Left kidney (tissue), 2 donors: ENCODE measurements around the gene CEP250. TPM values are rescaled to one million over a fixed set of nuclear protein-coding genes. Genes with fewer than 3 reads are reported as not detected.
"Not testable (repeated sequence)": the region's sequence is repeated elsewhere in the genome, so short reads cannot be mapped to it uniquely, and the experiment has no call there.

Experiments used
- DNase-seq: peaks from one replicate; pipeline ENCODE4 v3.0.0-alpha.2; 2013
- polyA plus RNA-seq: library from polyadenylated mRNA; unstranded; fragments of 120-200 nt; gene quantifications from one replicate; pipeline ENCODE4 v1.2.1, GENCODE V29; 2013; ENCODE audit not compliant: insufficient read length

The CEP250 gene
- polyA plus RNA-seq, 1 donor: 66.0 TPM

DNA sequence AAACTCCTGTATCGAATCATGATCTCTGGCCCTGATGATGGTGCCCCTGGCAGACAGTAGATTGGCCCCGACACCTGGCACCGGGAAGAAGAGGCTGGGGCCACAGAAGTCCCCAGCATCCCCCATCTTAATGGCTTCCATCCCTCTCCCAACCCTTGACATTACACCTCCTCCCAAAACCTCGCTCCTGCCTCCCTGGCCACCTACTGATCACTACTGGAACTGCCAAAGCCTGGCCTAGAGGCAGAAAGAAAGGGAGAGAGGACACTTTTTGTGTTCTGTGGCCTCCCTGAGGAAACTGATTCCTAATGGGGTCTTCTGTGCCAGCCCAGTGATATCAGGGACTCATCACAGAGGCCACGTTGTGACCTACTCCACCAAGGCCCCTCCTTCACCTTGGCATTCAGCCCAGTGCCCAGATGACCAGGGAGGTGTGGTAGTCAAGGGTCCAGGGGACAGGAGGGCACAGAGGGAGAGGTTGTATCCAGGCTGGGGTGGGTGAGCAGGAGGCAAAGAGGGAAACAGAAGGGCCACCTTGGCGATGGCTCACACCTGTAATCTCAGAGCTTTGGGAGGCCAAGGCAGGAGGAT lies 68.0 kb downstream of the CEP250 start:
- DNase-seq: no peak

DNA sequence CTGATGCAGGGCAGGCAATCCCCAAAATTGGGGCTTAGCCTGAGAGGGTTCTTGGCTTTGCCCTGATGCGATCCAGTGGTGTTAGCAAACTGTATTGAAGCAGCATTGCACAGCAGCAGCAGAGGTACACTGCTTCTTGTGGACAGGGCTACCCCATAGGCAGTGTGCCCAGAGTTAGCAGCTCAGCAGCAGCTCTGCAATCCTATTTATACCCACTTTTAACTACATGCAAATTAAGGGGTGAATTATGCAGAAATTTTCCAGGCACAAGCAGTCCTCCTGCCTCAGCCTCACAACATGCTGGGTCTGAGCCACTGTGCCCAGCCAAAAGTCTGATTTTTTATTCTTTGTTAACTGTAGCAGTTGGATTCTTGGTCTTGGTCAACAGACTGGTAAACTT lies 70.2 kb downstream of the CEP250 start:
- DNase-seq: no peak

DNA sequence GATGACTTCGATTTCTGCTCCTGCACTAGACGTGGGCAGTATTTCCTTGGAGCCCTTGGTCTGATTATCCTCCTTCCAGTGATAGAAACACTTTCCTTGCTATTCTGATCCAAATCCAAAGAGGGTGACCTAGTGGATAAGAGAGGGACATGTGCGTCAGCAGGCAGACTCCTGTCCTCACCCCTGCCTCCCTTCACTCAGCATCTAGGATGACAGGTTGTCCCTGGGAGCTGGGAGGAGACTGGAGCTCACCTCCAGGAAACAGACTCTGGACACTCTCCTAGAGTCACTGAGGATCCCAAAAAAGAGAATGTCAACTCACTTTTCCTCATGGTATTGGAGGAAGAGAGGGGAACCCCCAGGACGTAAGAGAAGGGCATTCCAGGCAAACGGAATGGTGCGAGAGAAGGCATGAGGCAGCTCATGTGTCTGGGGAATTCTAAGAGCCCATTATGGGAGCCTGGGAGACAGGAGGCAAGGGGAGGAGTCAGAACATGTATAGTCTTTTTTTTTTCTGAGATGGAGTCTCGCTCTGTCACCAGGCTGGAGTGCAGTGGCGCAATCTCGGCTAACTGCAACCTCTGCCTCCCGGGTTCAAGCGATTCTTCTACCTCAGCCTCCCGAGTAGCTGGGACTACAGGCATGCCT lies 71.8 kb downstream of the CEP250 start:
- no peak for DNase-seq

DNA sequence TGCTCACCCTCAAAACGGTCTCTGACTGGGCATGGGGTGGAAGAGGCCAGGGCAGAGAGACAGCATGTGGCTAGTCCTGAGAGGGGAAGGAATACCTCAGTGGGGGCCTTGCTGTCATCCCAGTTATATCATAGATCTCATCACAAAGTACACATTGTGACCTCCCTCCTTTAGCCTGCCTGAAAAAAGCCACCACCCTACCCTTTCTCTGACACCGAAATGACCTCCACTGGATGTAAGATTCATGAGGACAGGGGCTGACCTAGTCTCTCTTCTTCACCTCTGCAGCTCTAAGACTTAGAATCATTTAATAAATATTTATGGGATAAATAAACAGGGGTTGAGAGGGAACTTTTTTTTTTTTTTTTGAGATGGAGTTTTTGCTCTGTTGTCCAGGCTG lies 74.2 kb downstream of the CEP250 start, which contains the start of gene C20orf173:
C20orf173 (minus strand) TSS at position 101 of the 400 bp plus-strand sequence. CDS start 279 bp downstream, outside the sequence.
- no peak for DNase-seq

DNA sequence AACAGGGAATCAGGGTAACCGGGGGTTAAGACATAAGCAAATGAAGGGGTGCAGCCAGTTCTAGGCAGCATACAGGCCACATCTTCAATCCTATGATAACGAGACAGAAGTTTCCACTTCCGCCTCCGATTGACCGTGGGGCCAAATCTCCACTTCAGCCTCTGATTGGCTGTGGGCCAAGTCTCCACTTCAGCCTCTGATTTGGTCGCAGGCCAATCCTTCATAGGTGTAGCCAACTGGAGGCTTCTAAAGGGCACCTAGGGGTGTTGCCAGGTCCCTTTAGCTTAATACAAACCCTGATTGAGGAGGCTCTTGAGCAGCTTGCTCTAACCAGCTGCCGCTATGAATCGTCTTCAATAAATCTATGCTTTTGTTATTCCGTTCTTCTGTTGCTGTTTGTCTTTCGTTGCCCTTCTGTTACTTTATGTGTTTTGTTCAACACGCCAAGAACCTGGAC lies 84.4 kb downstream of the CEP250 start:
- DNase-seq: peak; percentile 27

DNA sequence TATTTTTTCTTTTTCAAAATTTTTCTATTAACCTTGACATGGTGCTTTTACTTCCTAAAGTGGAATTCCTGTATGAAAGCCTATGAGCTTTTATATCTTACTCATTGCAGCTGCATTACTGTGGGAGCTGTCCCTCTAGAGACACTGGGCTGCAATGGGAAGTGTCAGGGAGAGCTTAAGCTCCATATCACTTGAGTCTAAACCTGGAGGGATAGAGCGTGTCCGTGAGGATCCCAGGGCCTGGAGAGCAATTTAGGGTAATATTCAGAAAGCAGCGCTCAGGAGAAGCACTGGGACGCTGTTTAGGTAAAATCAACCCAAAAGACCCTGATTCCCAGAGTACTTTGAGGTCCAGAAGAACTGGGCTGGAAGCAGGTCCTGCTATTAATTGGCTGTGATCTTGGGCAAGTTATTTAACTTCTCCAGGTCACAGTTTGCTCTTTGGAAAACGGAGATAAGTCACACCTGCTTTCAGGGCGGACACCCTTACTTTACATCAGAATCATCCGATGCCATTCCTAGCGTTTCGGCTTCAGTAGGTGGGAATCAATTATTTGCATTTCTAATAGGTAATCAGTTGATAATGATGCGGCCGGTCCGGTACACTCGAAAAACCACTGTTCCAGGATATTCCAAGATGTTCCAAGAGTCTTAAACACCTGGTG lies 85.9 kb downstream of the CEP250 start:
- no peak for DNase-seq

DNA sequence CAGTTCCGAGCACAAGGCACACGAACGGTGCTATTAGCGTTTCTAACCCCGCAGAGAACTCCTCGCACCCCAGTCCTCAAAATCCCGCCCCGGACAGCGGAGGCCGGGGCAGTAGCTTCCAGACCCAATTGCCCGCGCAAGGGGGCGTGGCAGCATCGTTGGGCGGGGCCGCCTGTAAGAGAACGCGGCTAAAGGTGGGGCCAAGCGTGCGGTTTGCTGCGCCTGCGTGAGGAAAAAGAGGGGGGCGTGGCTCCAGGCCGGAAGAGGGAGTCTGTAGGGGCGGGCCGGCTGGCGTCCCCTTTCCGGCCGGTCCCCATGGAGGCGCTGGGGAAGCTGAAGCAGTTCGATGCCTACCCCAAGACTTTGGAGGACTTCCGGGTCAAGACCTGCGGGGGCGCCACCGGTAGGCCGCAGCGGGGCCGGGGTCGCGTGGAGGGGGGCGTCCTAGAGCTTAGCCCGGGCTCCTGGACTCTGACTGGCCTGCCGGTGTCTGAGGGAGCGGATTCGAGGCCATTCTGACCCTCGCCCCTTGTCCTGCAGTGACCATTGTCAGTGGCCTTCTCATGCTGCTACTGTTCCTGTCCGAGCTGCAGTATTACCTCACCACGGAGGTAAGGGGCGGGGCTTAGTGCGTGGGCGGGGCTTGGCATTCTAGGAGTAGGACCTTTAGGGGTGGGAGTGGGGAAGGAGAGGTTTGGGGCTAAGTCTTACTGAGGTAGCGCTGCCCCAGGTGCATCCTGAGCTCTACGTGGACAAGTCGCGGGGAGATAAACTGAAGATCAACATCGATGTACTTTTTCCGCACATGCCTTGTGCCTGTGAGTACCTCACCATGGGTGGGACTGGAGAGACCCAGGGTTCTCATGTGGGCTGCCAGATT lies 86.6 kb downstream of the CEP250 start, which contains the start of gene ERGIC3:
ERGIC3 (plus strand) TSS at position 296 of the 880 bp plus-strand sequence; CDS start at position 316, 20 bp downstream.
- peak; percentile 95 for DNase-seq

DNA sequence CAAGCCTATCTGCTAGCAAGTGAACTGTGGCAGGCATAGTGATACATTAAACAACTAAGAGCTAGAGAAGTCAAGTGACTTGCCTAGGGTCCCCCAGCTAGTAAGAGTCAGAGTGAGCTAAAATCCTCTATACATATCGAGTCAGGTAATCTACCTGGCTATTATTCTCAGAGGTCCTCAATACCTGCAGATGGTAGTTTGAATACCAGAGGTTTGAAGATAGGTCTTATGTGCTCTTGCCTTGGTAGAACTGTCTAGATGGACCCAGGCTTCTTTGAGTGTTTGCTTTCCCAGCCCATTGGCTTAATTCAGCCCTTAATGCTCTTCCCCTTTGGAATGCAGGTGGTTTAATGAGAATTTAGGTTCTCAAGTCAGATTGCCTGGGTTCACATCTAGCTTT lies 87.6 kb downstream of the CEP250 start:
- no peak for DNase-seq

DNA sequence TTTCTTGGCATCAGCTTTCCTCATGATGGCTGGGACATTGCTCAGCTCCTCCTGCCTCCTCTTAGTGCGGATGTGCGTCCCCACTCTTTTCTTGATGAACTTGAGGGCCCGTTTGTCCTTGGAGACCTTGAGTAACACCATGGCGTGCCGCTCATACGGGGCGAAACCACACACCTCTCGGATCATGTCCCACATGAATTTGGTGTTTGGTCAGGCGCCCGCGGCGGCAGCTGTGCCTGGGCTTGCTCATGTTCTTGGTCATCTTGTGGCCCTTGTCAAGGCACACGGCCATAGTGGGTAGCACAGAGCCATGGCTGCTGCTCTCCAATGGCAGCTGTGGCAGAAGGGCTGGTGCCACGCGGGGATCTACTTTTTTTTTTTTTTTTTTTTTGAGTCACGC lies 89.0 kb downstream of the CEP250 start:
- DNase-seq: no peak

DNA sequence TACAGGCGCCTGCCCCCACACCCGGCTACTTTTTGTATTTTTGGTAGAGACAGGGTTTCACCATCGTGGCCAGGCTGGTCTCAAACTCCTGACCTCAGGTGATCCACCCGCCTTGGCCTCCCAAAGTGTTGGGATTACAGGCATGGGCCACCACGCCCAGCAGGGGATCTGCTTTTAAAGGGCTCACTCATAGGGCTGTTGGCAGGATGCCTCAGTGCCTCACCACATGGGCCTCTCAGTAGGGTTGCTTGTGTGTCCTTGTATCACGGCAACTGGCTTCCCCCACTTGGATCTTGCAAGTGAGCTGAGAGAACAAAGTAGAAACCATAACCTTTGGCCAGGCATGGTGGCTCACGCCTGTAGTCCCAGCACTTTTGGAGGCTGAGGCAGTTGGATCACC lies 89.5 kb downstream of the CEP250 start:
- DNase-seq: not testable (repeated sequence)

DNA sequence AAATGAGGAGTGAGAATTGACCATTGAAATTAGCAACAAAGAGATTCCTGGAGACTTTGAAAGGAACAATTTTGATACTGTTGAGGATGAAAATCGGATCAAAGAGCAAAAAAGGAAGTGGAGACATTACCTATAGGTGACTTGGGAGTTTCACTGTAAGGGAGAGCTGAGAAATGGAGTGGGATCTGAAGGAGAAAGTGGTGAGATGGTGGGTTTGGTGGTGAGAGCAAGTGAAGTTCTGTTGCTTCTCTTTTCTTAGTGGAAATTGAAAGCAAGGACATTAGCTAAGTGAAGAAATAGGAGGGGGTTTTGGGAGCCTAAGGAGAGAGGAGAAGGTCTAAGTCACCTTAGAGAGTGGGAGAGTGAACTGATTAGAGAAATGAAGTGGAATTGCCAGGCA lies 90.7 kb downstream of the CEP250 start:
- DNase-seq: no peak

DNA sequence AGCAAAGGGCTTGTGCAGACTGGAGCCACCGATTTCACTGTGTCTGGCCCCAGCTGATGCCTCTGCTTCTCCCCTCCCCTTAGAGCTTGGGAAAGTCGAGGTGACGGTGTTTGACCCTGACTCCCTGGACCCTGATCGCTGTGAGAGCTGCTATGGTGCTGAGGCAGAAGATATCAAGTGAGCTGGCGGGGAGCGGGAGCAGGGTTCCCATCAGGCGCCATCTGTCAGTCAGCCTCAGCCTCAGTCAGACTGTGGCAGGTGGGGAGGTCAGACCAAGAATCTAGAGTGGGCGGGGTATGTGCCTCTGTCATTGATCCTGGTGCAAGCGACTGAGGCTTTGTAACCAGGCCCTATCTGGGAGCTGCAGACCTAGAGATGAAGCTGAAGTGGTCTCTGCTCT lies 91.9 kb downstream of the CEP250 start:
- no peak for DNase-seq

DNA sequence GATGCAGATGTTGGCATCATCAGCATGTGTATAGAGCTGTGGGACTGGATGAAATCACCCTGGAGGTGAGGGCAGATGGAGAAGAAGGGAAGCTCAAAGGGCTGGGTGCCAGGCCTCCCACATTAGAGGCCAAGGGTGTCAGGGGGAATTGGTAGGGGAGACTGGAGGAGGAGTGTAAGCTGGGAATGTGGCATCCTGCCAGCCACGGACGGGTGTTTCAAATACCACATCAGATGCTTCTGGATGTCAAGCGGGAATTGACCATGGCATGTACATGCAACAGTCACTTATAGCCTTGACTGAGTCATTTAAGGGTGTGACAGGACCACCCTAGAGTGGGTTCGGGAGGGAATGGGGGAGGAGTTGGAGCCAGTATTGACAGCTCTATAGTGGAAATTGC lies 96.1 kb downstream of the CEP250 start:
- no peak for DNase-seq

DNA sequence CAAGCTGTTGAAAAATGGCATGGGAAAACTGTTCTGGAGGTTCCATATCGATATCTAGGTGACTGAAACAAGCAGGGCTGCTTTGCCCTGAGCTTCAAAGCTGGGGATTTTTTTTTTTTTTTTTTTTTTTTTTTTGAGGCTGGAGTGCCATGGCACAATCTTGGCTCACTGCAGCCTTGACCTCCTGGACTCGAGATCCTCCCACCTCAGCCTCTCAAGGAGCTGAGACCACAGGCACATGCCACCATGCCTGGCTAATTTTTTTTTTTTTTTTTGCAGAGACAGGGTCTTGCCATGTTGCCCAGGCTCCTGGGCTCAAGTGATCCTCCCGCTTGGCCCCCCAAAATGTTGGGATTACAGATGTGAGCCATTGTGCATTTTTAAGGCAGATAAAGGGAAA lies 97.5 kb downstream of the CEP250 start:
- DNase-seq: no peak

DNA sequence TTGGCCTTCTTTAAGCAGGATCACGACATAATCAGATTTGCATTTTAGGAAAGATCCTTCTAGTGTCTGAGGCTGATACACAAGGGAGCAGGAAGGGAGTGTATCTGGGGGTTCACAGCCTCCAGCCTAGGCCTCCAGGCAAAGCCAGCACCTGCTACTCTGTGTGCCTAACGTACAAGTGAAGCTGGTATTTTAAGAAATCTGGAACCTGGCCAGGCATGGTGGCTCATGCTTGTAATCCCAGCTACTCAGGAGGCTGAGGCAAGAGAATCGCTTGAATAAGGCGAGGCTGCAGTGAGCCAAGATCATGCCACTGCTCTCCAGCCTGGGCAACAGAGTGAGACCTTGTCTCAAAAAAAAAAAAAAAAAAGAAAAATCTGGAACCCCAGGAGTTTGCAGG lies 100.1 kb downstream of the CEP250 start:
- DNase-seq: not testable (repeated sequence)

DNA sequence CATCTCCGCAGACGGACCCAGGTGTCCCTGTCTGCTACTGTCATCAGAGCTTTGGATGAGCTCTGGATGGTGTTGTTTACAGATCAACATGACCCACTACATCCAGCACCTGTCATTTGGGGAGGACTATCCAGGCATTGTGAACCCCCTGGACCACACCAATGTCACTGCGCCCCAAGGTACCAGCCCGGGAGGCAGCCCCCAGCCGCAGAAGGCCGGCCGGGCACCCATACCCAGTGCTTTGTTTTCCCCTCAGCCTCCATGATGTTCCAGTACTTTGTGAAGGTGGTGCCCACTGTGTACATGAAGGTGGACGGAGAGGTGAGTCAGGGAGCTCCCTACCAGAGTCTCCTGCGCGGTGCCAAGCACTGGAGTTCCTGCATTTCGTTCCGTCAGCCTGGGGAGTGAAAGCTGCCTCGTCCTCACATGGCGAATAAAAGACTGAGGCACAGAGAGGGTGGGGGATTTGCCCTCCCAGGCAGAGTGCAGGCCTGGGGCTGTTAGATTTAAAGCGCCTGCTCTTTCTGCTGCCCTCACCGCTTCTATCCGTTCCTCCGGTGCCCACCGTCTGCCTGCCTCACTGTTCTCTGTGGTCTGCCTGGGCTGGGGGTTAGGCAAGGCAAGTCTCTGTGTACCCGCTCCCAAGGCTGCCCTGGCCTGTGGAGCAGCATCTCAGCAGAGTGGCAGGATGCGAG lies 100.7 kb downstream of the CEP250 start:
- no peak for DNase-seq

DNA sequence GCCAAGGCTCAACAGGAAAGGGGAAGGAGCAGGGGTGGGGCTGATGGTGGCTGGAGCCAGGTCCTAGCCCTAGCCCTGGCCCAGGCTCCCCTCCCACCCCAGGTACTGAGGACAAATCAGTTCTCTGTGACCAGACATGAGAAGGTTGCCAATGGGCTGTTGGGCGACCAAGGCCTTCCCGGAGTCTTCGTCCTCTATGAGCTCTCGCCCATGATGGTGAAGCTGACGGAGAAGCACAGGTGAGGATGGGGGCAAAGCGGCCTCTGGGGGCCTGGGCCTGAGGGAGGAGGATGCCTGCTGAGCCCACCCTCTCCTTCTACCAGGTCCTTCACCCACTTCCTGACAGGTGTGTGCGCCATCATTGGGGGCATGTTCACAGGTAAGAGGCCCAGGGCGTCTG lies 101.5 kb downstream of the CEP250 start:
- no peak for DNase-seq

DNA sequence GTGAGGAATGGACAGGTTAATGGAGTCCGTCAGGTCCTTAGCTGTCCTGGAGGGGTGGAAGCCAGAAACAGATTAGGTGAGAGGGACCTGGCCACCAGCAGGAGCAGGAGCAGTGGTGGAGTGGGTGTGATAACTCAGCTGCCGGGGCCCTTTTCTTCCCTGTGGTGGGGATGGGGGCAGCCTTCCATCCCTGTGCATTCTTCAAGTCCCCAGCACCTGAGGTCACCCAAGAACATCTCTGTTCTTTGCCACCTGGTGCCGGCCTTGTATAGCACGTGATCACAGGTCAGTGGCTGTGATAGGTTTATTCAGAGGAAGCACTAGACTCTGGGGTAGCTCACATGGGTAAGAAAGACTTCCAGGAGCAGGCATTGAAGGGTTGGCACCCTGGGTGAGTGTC lies 103.1 kb downstream of the CEP250 start:
- no peak for DNase-seq

DNA sequence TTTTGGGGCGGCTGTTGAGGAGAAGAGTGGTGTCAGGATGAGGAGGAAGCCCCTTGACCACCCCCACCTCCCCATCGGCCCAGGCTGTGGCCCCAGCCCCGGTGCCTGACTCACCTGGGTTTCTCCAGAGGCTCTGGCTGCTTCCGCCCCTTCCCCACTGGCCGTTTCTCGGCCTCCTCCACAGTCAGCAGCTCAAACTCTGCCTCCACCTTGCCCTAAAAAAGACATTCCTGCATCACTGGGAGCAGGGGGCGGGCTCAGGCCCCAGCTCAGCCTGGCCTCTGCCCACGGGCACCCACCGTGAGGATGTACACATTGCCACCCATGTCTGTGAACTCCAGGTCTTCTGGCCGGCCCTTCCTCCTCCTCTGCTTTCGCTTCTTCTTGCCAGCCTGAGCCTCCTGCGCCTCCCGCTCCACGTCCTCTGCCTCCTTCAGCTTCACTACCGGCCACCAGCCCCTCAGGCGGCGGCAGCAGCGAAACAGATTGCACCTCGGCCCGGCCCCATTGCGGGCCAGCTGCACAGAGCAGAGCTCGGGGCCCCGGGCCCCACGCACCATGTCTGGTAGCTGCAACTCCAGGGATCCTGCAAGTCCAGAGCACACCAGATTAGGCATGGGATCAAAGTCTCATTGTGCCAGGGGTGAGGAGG lies 103.8 kb downstream of the CEP250 start:
- DNase-seq: no peak

DNA sequence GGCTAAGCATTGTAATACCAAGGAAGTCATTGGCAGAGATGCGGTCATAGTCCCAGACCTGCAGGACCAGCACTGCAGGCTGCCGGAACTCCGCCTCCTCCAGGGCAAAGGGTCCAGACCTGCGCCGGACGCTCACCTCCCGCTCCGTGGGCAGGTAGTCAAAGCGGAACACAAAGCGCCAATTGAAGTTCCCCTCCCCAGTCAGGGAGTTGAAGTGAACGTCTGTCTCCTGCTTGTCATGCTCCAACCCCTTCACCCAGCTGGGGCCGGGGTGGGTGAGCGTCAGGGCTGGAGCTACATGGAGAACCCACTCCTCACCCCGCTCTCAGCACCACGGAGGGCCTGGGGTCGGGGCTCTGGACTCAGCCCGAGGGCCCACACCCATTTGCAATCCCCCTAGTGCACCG lies 104.7 kb downstream of the CEP250 start:
- no peak for DNase-seq

DNA sequence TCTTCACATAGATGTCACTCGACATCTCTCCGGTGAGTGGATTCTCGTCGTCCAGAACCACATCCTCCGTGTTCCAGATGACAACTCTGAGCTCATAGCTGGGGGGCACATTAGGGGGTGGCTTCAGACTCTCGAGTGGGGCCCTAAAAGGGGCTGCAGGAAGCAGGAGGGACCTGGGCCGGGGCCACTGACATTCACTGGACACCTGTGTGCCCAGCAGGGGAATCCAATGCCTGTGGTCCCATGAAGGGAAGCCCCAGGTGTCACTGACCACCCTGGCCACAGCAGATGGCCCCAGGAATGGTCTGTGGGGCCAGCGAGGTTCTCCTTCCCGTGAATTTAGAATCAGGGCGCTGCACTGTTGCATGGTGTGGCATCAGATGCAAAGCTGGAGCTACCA lies 105.1 kb downstream of the CEP250 start:
- no peak for DNase-seq
